HG03196 (cell line): ENCODE data around the gene IFI27L2.
A peak's percentile ranks its signal among the peaks of the same experiment; 100 is the strongest.

Experiments used
- ATAC-seq: cut with Tn5 transposase; IDR thresholded peaks from one replicate; pipeline ENCODE4 v1.9.1; 2021; ENCODE audit not compliant: unreplicated experiment

IFI27L2 gene

GRCh38 chr14:94103554-94104150 is 25.8 kb downstream of the IFI27L2 start:
- no peak for ATAC-seq

DNA sequence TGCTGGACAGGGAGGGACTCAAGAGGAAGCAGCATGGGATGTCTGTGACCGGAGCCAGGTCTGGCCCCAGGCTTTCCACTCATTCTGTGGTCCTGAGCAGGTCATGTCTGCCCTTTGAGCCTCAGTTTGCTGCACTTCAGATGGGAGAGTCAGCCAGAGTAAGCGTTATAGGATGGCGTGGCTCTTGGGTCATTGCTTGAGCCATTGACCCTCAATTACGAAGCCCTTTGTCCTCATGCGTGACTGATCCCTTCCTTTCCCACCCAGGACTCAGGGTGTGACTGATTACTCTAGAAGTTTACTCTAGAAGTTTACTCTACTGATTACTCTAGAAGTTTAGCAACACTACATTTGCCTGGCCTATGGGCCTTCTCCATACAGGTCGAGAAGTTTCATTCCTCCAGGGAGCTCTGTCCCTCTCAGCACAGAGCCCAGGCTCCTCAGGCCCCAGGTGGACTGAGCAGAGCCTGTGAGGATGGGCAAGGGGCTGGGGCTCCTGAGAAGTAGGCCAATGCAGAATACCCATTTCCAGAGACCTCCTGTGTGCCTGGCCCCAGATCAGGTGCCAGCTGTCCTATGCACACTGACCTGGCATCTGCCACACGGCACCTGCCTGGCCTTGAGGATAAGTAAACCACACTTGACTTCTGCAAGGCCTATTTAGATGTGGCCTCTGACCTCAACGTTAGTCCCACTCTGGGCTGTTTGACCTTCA is 26.5 kb downstream of the IFI27L2 start:
- no peak for ATAC-seq

DNA sequence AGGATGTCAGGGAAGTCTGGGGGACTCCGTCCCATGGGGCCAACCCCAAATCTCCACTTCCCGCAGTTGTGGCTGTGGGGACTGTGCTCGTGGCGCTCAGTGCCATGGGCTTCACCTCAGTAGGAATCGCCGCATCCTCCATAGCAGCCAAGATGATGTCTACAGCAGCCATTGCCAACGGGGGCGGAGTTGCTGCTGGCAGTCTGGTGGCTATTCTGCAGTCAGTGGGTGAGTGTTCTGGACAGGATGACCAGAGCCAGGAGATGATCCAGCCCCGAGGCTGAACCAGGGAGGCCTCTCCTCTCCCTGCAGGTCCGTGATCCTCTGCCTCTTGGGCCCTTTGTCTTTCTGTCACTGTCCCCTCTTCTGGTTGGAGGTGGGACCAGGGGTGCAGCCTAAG is 27.7 kb downstream of the IFI27L2 start:
- no peak for ATAC-seq

DNA sequence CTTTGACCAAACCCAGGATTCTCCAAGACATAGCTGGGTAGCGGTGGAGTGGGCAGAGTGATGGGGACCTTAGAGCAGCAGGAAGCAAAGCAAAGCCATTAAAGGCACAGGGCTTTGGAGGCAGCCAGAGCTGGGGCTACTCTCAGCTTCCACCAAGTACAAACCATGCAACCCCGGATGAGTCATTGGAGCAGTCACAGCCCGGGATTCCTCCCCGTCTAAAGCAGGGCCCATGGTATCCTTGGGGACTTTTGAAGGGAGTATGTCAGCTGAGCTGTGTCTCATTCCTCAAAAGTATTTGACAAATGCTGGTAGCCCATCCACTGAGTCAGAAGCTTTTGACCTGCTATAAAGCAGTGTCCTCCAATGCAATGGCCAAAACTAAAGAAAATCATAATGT is 28.6 kb downstream of the IFI27L2 start:
- no peak for ATAC-seq

DNA sequence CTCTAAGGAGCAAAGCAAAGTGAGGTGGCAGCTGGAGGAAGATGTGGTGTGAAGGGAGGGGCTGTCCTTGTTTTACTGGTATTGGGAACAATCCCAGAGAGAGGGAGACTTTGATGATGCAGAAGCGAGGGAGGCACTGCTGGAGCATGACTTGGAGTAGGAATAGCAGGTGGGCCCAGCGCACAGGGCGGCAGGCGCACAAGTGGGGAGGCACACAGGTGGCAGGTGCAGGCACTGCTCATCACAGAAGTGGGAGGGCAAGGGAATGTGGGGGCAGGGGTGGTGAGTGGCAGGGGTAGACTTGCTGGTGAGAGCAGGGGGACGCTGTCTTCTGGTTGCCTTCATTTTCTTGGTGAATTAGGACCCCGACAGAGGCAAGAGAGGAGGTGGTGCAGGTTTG is 30.4 kb downstream of the IFI27L2 start:
- no peak for ATAC-seq

DNA sequence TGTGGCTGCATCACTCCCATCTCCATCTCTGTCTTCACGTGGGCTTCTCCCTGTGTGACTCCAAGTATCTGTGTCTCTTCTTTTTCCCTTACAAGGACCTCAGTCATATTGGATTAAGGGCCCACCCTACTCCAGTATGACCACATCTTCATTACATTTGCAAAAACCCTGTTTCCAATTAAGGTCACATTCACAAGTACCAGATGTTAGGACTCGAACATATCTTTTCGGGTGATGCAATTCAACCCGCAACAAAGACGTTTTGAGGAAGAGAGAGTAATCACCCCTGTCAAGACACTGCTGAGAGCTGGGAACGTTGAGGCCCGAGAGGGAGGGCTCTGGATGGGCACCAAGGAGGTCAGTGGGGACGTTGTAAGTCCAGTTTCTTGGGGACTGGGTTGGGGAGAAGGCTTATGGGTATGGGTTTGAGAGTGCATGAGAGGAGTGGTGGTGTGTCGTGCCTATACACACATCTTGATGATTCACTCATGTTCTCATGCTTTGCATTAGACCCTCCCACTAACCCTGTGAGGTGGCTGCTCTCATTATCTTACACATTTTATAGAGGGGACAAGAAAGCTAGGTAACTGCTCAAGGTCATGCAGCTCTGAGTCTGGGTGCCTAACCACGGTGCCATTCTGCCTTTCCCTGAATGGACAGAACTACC is 30.9 kb downstream of the IFI27L2 start:
- ATAC-seq: no peak

GRCh38 chr14:94097091-94097490 is 32.3 kb downstream of the IFI27L2 start:
- ATAC-seq: no peak

- ATAC-seq: no peak
Observed at GRCh38 chr14:94093418-94093817, 36.0 kb downstream of the IFI27L2 start.

DNA sequence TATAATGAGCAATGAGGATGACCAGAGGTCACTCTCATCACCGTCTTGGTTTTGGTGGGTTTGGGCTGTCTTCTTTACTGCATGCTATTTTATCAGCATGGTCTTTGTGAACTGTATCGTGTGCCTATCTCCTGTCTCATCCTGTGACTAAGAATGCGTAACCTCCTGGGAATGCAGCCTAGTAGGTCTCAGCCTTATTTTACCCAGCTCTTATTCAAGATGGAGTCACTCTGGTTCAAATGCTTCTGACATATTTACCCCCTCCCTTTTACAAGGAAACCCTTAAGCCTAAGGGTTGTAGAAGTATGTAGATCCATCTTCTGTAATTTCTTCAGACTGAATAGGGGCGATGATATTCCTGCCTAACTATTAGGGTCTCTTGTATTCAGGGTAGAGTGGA is 39.9 kb downstream of the IFI27L2 start:
- no peak for ATAC-seq

GRCh38 chr14:94088516-94088915 is 40.9 kb downstream of the IFI27L2 start:
- no peak for ATAC-seq

DNA sequence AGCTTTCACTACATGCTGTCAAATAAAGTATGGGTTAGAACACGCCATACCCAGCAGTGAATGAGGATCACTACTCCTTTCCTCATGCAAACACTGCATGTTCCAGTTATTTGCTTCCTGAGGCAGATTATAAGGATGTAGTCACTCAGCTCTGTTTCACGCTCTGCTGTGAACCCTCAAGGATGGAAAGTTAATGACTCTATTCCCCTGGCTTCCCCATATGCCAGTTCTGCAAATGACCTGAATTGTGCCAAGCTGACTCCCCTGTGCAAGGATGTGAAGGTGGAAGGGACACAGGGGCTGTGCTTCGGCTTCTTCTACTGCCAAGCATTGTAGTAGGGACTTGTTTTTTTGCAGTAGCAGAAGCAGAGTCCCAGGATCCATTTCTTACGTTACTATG is 41.5 kb downstream of the IFI27L2 start:
- ATAC-seq: no peak

GRCh38 chr14:94081386-94081820 is 48.0 kb downstream of the IFI27L2 start:
- ATAC-seq: peak; percentile 13

DNA sequence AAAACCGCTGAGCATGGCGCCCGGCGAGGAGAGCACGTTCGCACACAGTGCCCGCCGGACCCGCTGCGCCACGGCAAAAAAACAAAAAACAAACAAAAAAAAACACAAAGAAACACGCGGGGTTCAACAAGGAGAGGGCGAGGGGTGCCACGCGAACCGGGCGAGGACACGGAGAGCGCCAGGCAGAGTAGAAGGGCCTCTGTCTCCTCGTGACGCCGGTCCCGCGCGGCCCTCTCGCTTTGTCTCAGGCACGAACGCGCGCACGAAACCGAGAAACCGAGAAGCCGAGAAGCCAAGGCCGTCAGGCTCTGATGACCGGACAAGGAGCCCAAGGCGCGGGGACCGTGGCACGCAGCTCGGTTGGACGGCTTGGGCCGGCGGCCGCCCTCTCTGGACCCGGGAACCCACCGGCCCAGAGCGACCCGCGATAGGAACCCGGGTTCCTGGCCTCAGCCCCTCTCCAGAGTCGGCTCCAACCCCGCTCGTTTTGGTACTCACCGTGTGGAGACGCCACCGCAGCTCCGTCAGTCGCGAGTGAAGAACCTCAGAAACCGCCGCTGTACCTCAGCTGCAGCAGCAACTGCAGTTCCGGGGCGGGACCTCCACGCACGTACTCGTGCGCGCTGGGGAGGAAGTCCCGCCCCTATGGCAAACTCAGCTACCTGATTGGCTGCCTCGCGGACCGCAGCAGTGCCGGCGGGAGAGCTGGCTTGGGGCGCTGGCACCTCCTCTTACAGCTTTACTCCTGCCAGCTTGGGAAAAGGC is 48.6 kb downstream of the IFI27L2 start, which contains the start of the genes DDX24 and IFI27L1:
DDX24 (minus strand) TSS at position 582 of the 765 bp plus-strand sequence. CDS start 1,460 bp downstream, outside the sequence.
IFI27L1 (plus strand) TSS at position 690 of the 765 bp plus-strand sequence. CDS start 15,628 bp downstream, outside the sequence.
- peak; percentile 98 for ATAC-seq

- no peak for ATAC-seq
Observed at GRCh38 chr14:94079891-94080620, 49.3 kb downstream of the IFI27L2 start.

GRCh38 chr14:94077823-94078222 is 51.6 kb downstream of the IFI27L2 start:
- ATAC-seq: no peak
